Activated T-cell treated with anti-CD3 and anti-CD28 coated beads, Interleukin-2, amount 50 U/mL, for 24 hours (primary cell): ENCODE results near the gene POFUT2.

Experiments used
- DNase-seq: peaks from one replicate; pipeline ENCODE4 v3.0.0-alpha.2; 2020
- H3K27ac Mint-ChIP-seq: 2 replicates; pipeline ENCODE4 v1.8.0; 2020; ENCODE audit warnings: mild to moderate bottlenecking, mixed read lengths
- H3K27me3 Mint-ChIP-seq: 2 replicates; pipeline ENCODE4 v1.8.0; 2020; ENCODE audit warnings: mixed read lengths
- H3K36me3 Mint-ChIP-seq: 2 replicates; pipeline ENCODE4 v1.8.0; 2020; ENCODE audit warnings: low read depth, mixed read lengths
- H3K4me1 Mint-ChIP-seq: 2 replicates; pipeline ENCODE4 v1.8.0; 2020; ENCODE audit warnings: low read depth, mixed read lengths
- H3K4me3 Mint-ChIP-seq: 2 replicates; pipeline ENCODE4 v1.8.0; 2020; ENCODE audit warnings: mild to moderate bottlenecking, moderate library complexity, mixed read lengths
- H3K9me3 Mint-ChIP-seq: 2 replicates; pipeline ENCODE4 v1.8.0; 2020; ENCODE audit warnings: mixed read lengths

Gene POFUT2

DNA sequence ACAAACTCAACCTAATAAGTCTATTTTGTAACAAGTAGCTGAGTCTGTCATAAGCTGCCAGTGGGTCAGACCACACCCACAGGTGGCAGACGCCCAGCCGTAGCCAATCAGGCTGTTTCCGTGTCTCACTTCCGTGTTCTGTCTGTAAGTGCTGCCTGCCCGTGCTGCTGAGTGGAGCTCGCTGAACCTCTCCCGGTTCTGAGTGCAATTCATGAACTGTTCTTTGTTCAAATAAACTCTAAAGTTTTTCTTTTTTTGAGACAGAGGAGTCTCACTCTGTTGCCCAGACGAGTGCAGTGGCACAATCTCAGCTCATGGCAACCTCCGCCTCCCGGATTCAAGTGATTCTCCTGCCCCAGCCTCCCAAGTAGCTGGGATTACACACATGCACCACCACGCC lies 25.1 kb downstream of the POFUT2 start:
- Mint-ChIP-seq H3K36me3 (peaks cover 46% of the 10 kb centered on the region), H3K27ac (no peak overlapping the region), H3K27me3 (no peaks in the 10 kb centered on the region), H3K4me3 (no peak overlapping the region), H3K4me1 (peaks cover 18% of the 10 kb centered on the region), H3K9me3 (no peaks in the 10 kb centered on the region)
- peak; percentile 26 for DNase-seq

DNA sequence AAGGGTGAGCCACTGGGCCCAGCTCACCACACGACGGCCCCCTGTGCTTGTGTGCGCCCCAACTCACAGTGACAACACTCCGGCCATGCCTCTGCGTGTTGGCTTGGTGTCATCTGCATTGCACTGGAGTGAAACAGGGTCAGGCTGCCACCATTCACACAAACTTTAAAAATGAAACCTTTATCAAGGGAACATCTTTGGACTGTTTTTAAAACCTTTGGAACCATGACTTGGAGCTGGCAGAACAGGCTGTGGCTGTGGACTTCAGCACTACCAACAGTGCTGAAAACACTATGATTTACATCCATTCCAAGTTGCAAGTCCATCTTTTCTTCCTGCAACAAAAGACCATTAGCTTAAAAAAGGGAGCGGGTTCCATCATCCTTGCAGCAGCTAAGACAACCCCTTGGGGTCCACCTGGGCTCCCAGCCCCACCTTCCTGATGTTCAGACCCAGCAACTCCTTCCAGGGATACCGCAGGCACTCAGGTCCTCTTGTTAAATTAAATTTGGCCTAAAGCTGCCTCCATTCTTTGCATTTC lies 25.6 kb downstream of the POFUT2 start:
- no peak overlapping the region for H3K4me3 Mint-ChIP-seq
- DNase-seq: peak; percentile 9
- H3K9me3 Mint-ChIP-seq: no peaks in the 10 kb centered on the region
- no peak overlapping the region for H3K27ac Mint-ChIP-seq
- peaks cover 15% of the 10 kb centered on the region for H3K4me1 Mint-ChIP-seq
- H3K27me3 Mint-ChIP-seq: no peaks in the 10 kb centered on the region
- peaks cover 41% of the 10 kb centered on the region for H3K36me3 Mint-ChIP-seq

DNA sequence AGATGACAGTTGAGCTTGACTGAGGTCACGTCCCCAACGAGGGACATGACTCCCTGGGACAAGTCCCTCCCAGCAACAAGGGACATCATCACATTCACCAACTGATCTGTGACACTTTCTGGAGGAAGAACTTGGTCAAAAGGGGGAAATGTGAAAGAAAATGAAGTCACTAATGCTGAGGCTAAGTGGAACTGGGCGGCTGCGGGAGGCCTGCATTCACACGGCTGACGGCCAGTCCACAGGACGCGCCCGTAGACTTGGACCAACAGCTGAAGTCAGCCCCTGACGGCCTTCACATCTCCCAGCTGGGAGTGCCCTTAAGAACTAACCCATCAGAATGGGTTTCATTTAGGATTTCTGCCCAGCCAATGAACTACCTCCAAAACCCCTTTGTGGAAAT lies 26.6 kb downstream of the POFUT2 start:
- no peaks in the 10 kb centered on the region for H3K27me3 Mint-ChIP-seq
- H3K9me3 Mint-ChIP-seq: no peaks in the 10 kb centered on the region
- H3K36me3 Mint-ChIP-seq: peaks cover 32% of the 10 kb centered on the region
- peaks cover 10% of the 10 kb centered on the region for H3K4me1 Mint-ChIP-seq
- H3K4me3 Mint-ChIP-seq: no peak overlapping the region
- H3K27ac Mint-ChIP-seq: no peak overlapping the region
- DNase-seq: no peak

DNA sequence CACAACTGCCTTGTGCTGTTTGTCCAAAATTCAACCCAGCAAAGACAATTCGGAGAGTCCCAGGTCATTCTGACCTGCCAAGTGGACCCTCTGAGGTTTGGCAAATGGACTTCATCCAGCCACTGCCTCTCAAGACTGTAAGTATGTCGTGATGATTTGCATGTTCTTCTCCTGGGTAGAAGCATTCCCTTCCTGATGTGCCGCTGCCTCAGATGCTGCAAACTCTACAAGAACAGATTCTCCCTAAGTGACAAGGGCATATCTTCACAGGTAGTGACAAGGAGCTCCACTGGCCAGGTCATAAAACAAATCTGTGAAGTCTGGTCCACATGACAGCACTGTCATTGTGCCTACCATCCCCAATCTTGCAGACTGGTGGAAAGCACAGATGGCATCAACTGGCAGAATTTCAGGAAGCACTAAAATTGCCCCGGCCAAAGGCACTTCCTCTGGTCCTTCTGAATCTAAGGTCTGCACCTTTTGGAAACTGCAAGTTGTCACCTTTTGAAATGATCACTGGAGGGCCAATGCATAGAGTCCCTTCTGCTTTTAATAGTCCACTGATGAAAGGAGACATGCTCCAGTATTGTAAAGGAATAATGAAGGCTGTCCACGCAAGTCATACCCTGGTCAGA lies 27.4 kb downstream of the POFUT2 start:
- Mint-ChIP-seq H3K4me1 (peaks cover 7% of the 10 kb centered on the region), H3K27ac (no peak overlapping the region), H3K4me3 (no peak overlapping the region), H3K27me3 (peaks cover 3% of the 10 kb centered on the region), H3K36me3 (peaks cover 24% of the 10 kb centered on the region), H3K9me3 (no peaks in the 10 kb centered on the region)
- peak; percentile 13 for DNase-seq

DNA sequence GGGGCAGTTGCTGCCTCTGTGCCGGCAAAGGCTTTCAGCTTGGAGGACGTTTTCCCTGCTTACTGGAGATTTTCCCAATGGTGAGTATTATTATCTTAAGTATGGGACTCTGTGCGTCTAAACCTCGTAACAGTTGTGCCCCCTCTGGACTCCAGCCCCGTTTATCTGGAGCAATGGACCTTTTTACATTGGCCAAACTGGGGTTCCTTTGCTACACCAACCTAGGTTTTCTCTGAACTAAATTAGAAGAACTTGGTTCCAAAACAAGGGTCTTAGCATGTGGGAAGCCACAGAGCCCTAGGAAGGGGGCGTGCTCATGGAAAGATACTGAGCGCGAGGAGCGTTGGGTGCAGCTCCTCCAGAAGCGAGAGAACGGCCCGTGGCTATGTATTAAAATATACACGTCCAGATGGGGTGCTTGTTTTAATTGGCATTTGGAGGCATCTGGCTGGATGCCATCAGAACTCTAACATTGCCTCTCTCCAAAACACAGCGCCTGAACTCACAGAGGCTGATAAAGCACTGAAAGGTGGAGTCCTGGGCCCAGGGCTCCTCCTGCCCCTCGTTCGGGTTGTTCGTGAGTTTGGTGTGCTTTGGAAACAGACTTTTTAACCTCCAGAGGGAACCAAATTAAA lies 28.4 kb downstream of the POFUT2 start:
- DNase-seq: peak; percentile 12
- Mint-ChIP-seq H3K27ac (no peak overlapping the region), H3K9me3 (no peaks in the 10 kb centered on the region), H3K4me3 (no peak overlapping the region), H3K4me1 (peaks cover 11% of the 10 kb centered on the region), H3K36me3 (peaks cover 16% of the 10 kb centered on the region), H3K27me3 (peaks cover 12% of the 10 kb centered on the region)

DNA sequence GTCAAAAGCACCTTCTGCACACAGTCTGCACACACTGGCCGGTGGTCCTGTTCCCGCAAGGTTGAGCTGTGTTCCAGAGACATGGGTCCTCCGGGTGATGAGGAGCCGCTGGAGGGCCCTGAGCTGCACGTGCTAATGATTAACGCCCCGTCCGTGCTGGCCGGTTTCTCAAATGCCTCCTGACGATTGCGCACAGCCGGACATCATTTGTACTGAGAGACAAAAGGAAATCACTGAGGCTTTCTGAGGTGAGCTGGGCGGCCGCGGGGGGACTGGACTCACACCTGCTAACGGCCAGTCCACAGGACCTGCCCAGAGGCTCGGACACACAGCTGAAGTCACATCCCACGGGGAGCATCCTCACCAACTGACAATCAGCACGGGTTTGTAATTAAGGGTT lies 29.2 kb downstream of the POFUT2 start:
- no peak overlapping the region for H3K4me3 Mint-ChIP-seq
- H3K27ac Mint-ChIP-seq: no peak overlapping the region
- H3K27me3 Mint-ChIP-seq: peaks cover 15% of the 10 kb centered on the region
- H3K36me3 Mint-ChIP-seq: peaks cover 8% of the 10 kb centered on the region
- H3K4me1 Mint-ChIP-seq: peaks cover 11% of the 10 kb centered on the region
- DNase-seq: peak; percentile 13
- H3K9me3 Mint-ChIP-seq: no peaks in the 10 kb centered on the region

DNA sequence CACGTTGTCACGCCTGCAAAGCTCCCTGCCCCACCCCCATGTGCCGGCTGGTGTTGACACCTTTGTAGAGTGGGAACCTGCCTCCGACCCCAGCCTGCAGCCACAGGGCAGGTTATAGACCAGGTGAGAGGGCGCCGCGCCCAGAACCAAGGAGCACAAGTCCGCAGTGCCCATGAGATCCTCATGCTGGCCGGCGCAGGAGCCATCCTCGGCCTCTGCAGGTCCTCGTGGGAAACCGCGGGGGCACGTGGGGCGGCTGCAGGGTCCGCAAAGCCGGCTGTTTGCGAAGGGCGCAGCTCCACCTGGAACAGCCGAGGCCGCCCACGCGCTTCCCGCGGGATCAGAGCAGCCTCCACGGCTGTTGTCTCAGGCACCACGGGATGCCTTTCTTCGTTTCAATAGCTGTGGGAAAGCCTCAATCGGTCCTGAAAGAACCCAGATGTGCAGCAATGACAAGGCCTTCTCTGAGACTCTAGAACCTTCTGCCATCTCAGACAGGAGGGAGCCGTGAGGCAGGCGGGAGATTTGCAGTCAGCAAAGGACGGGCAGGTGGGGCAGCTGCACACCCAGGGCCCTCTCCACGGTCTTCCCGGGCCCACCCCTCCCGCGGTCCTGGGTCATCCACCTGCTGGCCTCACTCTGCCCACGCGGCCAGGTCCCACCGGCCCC lies 29.9 kb downstream of the POFUT2 start:
- Mint-ChIP-seq H3K36me3 (peaks cover 3% of the 10 kb centered on the region), H3K27me3 (peaks cover 18% of the 10 kb centered on the region), H3K4me3 (no peak overlapping the region), H3K27ac (no peak overlapping the region), H3K4me1 (peaks cover 11% of the 10 kb centered on the region), H3K9me3 (no peaks in the 10 kb centered on the region)
- peak; percentile 25 for DNase-seq

DNA sequence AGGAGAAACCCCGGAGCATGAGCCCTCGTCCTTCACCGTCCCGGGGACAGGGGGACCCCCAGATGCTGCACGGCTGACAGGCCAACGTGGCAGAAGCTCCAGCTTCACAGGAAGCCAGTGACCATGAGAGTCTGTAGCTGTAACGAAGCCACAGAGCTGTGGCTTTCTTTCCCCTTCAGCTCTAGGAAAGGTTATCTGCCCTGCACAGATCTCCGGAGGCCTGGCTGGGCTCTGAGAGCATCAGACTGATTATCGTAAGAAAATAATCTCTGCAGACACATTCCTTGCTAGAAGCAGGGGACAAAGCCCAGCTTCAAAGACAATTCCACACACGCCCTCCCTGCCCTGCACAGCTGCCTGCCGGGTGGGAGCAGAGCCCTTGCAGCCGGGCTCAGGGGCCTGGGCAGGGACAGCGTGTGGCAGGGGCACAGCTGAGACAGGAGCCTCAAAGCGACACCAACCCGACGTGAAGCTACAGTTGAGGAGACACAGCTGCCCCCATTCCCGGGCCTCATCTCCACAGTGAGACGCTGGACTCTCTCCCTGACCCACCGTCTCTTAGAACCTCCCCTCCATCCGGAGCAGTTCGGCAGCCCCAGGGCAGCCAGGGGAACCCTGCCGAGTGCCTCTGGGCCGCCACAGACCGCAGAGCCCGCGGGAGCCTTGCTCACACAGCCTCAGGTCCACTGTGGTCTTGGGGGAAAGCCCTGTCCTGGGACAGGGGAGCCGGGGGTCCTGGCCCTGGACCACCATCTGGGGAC lies 30.6 kb downstream of the POFUT2 start:
- no peak overlapping the region for H3K27ac Mint-ChIP-seq
- H3K9me3 Mint-ChIP-seq: no peaks in the 10 kb centered on the region
- peaks cover under 1% of the 10 kb centered on the region for H3K36me3 Mint-ChIP-seq
- H3K4me1 Mint-ChIP-seq: peaks cover 11% of the 10 kb centered on the region
- DNase-seq: no peak
- H3K4me3 Mint-ChIP-seq: no peak overlapping the region
- H3K27me3 Mint-ChIP-seq: peaks cover 18% of the 10 kb centered on the region

DNA sequence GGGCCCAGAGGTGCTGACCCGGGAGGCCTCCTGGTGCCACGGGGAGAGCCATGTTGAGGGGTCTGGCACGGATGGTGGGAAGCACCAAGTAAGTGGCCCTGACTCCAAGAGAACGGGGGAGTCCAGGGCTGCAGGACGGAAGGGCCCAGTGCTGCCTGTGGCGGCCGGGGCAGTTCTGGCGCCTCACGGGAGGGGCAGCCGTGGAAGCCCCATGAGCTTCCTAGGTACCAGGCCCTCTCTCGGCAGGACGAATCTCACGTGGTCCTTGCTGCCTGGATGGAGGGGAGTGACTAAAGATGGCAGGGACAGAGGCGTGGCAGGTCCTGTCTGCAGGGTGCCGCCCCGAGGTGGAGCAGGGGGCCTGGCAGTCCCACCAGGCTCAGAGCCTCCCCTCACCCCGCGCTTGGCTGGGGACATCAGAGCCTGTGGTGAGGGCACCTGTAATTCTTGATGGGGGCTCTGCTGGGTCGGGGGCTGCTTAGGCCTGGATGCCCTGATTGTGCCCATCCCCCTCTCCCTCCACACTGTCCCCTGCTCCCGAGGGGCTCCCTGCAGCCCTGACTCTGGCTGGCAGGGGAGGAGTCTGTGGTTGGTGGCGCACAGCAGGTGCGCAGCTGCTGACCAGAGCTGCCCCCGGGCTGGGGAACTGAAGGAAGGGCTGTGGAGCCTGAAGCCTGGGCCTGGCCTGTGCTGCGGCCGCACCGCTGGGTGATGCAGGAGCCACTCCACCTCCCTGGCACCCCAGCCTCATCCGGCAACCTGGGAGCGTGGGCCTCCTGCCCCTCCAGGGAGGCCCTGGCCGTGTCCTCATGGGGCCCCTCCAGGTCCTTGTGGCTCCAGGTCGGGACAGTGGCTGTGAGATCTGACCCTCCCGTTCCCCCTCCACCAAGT lies 31.4 kb downstream of the POFUT2 start:
- Mint-ChIP-seq H3K27me3 (peaks cover 18% of the 10 kb centered on the region), H3K36me3 (no peaks in the 10 kb centered on the region), H3K9me3 (no peaks in the 10 kb centered on the region), H3K4me3 (no peak overlapping the region), H3K4me1 (peaks cover 11% of the 10 kb centered on the region), H3K27ac (no peak overlapping the region)
- no peak for DNase-seq

DNA sequence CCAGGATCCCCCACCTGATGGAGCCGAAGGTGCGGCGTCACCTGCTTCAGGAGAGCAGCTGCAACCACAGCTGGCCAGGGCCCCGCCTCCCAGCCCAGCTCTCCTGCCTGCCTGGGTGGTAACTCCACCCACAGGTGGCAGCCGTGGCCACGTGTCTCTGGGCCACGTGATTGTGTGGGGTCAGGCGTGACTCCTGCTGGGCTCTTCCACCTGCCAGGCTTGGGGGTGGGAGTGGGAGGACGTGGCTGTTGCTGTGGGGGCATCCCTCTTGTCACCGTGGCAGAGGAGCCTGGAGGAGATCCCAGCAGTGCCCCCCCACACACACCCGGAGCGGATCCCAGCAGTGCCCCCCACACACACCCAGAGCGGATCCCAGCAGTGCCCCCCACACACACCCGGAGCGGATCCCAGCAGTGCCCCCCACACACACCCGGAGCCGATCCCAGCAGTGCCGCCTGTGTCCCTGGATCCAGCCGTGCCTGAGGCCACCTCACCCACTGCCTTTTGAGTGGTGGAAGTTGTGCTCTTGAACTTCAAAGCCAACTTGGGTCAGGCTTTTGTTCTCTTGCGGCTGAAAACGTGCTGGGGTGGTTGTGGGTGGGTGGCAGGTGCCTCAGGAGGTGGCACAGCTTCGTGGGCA lies 32.2 kb downstream of the POFUT2 start:
- Mint-ChIP-seq H3K27ac (no peak overlapping the region), H3K9me3 (no peaks in the 10 kb centered on the region), H3K27me3 (peaks cover 18% of the 10 kb centered on the region), H3K4me3 (no peak overlapping the region), H3K4me1 (peaks cover 11% of the 10 kb centered on the region), H3K36me3 (no peaks in the 10 kb centered on the region)
- DNase-seq: no peak

DNA sequence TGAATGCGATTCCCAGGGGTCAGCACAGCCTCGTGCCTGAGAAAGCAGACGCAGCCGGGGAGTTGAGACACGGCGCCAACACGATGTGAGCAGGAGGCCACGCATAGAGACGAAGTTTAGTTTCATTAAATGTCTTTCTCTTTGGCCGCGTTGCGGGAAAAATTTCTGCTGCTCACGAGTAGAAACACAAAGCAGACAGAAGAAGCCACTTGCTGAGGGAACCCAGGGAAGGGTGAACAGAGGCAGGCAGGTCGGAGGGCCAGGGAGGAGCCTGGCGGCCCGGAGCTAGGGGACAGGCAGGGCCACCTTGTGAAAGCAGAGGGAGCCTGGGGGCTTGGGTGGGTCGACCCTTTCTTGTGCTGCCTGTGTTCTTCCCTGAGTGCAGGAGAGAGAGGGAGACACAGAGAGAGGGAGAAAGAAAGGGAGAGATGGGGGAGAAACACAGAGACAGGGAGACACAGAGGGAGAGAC lies 33.2 kb downstream of the POFUT2 start:
- DNase-seq: no peak
- no peak overlapping the region for H3K27ac Mint-ChIP-seq
- H3K9me3 Mint-ChIP-seq: no peaks in the 10 kb centered on the region
- no peak overlapping the region for H3K4me3 Mint-ChIP-seq
- H3K27me3 Mint-ChIP-seq: peaks cover 18% of the 10 kb centered on the region
- H3K36me3 Mint-ChIP-seq: no peaks in the 10 kb centered on the region
- H3K4me1 Mint-ChIP-seq: peaks cover 11% of the 10 kb centered on the region

DNA sequence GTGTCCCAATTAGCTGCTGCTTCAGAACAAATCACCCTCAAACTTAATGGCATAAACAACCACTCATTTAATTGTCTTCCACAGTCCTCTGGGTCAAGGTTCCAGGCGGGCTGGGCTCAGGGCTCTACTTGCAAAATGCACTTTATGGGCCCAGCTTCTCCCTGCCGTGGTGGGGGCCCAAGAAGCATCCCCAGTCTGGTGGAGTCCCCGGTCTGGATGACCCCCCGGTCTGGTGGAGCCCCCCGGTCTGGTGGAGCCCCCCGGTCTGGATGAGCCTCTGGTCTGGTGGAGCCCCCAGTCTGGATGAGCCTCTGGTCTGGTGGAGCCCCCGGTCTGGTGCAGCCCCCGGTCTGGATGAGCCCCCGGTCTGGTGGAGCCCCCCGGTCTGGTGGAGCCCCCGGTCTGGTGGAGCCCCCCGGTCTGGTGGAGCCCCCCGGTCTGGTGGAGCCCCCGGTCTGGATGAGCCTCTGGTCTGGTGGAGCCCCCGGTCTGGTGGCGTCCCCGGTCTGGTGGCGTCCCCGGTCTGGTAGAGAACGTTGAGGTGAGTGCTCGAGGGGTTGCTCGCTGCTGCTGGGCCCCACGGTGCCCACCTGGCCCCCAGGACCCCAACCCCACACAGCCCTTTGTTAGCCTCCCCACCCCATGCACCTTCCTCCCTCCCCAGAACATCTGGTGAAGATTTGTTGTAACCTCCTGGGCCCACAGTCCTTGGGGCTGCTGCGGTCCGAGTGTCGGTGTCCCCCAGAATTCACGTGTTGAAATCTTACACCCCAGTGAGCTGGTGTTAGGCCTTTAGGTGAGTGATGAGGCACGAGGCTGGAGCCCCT lies 33.8 kb downstream of the POFUT2 start:
- Mint-ChIP-seq H3K4me1 (peaks cover 11% of the 10 kb centered on the region), H3K36me3 (no peaks in the 10 kb centered on the region), H3K27ac (no peak overlapping the region), H3K27me3 (peaks cover 18% of the 10 kb centered on the region), H3K4me3 (no peak overlapping the region), H3K9me3 (no peaks in the 10 kb centered on the region)
- no peak for DNase-seq

DNA sequence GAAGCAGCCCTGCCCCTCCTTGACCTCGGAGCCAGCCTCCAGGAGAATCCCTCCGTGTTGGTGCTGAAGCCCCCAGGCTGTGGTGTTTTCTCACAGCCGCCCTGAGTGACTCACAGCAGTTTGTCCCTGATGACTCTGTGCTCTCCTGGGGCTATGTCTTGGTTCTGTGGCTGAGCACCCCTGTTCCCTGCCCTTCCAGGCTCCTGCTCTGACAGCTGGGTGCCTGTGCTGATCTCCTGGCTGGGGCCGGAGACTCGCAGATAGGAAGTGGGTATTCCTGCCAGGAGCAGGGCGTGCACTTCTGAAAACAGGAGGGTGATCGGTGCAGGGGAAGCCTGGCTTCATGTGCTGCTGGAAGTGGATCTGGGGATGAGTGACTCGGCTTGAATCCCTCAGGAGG lies 34.5 kb downstream of the POFUT2 start:
- DNase-seq: no peak
- Mint-ChIP-seq H3K36me3 (no peaks in the 10 kb centered on the region), H3K4me1 (peaks cover 11% of the 10 kb centered on the region), H3K4me3 (no peak overlapping the region), H3K9me3 (no peaks in the 10 kb centered on the region), H3K27me3 (peaks cover 18% of the 10 kb centered on the region), H3K27ac (no peak overlapping the region)
